NCI-H345 treated with DMSO at 0.1 percent for 48 hours (cell line): Measurements from ENCODE around the gene APEH.

Experiments
- DNase-seq: peaks from one replicate; lab custom pipeline; 2025; ENCODE audit not compliant: unreplicated experiment; lab: John Stamatoyannopoulos, UW

The APEH gene

DNA sequence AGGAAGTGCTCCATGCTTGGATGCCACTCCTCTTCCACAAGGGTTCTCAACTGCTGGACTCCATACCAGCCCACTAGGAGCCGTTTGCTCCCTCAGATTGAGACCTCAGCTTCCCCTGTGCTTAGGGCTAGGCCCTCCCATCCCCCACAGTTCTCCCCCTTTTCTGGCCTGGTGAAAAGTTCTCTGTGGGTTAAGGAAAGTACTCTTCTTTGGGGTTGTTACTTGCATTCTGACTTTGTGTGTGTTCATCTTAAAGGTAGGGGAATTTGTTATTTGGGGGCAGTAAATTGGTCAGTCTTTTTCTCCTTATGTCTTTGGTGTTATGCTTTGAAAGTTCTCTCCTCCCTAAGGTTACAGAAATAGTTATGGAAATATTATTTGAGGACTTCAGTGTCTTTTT is 24.0 kb upstream of the APEH start:
- DNase-seq: no peak

DNA sequence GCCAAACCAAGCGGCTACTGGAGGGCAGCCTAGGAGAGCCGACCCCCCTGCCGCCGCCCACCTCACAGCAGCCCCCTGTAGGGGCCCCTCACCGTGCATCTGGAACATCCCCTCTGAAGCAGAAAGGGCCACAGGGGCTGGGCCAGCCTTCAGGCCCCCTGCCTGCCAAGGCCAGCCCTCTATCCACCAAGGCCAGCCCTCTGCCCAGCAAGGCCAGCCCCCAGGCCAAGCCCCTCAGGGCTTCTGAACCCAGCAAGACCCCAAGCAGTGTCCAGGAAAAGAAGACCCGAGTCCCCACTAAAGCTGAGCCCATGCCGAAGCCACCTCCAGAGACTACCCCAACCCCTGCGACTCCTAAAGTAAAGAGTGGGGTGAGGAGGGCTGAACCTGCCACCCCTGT is 23.5 kb upstream of the APEH start:
- no peak for DNase-seq

DNA sequence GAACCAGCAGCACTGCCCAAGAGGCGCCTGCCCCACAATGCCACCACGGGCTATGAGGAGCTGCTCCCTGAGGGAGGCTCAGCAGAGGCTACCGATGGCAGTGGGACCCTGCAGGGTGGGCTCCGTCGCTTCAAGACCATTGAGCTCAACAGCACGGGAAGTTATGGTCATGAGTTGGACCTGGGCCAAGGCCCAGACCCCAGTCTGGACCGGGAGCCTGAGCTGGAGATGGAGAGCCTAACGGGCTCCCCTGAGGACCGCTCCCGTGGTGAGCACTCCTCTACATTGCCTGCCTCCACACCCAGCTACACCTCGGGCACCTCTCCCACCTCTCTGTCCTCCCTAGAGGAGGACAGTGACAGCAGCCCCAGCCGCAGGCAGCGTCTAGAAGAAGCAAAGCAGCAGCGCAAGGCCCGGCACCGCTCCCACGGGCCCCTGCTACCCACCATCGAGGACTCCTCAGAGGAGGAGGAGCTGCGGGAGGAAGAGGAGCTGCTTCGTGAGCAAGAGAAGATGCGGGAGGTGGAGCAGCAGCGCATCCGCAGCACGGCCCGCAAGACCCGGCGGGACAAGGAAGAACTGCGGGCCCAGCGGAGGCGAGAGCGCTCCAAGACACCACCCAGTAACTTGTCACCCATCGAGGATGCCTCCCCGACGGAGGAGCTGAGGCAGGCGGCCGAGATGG is 21.8 kb upstream of the APEH start:
- DNase-seq: no peak

DNA sequence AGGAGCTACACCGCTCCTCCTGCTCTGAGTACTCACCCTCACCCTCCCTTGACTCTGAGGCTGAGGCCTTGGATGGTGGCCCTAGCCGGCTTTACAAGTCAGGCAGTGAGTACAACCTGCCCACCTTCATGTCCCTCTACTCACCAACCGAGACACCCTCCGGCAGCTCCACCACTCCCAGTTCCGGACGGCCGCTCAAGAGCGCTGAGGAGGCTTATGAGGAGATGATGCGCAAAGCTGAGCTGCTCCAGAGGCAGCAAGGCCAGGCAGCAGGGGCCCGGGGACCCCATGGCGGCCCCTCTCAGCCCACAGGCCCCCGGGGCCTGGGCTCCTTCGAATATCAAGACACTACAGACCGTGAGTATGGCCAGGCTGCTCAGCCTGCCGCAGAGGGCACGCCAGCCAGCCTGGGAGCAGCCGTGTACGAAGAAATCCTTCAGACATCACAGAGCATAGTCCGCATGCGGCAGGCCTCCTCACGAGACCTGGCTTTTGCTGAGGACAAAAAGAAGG is 21.2 kb upstream of the APEH start:
- DNase-seq: no peak

DNA sequence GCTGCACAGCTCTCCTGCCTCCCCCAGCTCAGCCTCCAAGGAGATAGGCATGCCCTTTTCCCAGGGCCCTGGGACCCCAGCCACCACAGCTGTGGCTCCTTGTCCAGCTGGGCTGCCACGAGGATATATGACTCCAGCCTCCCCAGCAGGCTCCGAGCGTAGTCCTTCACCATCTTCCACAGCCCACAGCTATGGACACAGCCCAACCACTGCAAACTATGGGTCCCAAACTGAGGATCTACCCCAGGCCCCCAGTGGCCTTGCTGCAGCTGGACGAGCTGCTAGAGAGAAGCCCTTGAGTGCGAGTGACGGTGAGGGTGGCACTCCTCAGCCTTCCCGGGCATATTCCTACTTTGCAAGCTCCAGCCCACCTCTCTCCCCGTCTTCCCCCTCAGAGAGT is 20.5 kb upstream of the APEH start:
- no peak for DNase-seq

DNA sequence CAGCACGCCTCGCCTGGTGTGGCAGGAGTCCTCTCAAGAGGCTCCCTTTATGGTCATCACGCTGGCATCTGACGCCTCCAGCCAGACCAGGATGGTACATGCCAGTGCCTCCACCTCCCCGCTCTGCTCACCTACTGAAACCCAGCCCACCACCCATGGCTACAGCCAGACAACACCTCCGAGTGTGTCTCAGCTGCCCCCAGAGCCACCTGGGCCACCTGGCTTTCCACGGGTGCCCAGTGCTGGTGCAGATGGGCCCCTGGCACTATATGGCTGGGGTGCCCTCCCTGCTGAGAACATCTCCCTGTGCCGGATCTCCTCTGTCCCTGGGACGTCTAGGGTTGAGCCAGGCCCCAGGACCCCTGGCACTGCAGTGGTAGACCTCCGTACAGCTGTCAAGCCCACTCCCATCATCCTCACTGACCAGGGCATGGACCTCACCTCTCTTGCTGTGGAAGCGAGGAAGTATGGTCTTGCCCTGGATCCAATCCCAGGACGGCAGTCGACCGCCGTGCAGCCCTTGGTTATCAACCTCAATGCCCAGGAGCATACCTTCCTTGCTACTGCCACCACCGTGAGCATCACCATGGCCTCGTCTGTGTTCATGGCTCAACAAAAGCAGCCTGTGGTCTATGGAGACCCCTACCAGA is 19.9 kb upstream of the APEH start:
- DNase-seq: no peak

DNA sequence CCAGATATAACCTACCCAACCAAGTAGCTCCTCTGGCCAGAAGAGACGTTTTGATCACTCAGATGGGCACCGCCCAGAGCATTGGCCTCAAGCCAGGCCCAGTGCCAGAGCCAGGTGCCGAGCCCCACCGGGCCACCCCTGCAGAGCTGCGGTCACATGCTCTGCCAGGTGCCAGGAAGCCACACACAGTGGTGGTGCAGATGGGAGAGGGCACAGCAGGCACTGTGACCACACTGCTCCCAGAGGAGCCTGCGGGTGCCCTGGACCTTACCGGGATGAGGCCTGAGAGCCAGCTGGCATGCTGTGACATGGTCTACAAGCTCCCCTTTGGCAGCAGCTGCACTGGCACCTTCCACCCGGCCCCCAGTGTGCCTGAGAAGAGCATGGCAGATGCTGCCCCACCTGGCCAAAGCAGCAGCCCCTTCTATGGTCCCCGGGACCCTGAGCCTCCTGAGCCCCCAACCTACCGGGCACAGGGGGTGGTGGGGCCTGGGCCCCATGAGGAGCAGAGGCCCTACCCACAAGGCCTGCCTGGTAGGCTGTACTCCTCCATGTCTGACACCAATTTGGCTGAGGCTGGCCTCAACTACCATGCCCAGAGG is 19.1 kb upstream of the APEH start:
- peak; percentile 56 for DNase-seq

DNA sequence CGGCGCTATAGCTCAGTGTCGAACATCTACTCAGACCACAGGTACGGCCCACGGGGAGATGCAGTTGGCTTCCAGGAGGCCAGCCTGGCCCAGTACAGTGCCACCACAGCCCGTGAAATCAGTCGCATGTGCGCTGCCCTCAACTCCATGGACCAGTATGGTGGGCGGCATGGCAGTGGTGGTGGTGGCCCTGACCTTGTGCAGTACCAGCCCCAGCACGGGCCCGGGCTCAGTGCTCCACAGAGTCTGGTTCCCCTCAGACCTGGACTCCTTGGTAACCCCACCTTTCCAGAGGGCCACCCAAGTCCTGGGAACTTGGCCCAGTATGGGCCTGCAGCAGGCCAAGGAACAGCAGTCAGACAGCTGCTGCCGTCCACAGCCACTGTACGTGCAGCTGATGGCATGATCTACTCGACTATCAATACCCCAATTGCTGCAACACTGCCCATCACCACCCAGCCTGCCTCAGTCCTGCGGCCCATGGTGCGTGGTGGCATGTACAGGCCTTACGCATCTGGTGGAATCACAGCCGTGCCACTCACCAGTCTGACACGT is 18.3 kb upstream of the APEH start:
- no peak for DNase-seq

DNA sequence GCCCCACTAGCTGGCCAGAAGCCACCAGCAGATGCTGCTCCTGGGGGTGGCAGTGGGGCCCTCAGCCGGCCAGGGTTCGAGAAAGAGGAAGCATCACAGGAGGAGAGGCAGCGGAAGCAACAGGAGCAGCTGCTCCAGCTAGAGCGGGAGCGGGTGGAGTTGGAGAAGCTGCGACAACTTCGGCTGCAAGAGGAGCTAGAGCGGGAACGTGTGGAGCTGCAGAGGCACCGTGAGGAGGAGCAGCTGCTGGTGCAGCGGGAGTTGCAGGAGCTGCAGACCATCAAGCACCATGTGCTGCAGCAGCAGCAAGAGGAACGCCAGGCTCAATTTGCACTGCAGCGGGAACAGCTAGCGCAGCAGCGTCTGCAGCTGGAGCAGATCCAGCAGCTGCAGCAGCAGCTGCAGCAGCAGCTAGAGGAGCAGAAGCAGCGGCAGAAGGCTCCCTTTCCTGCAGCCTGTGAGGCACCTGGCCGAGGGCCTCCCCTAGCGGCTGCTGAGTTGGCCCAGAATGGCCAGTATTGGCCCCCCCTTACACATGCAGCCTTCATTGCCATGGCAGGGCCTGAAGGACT is 17.5 kb upstream of the APEH start:
- no peak for DNase-seq

DNA sequence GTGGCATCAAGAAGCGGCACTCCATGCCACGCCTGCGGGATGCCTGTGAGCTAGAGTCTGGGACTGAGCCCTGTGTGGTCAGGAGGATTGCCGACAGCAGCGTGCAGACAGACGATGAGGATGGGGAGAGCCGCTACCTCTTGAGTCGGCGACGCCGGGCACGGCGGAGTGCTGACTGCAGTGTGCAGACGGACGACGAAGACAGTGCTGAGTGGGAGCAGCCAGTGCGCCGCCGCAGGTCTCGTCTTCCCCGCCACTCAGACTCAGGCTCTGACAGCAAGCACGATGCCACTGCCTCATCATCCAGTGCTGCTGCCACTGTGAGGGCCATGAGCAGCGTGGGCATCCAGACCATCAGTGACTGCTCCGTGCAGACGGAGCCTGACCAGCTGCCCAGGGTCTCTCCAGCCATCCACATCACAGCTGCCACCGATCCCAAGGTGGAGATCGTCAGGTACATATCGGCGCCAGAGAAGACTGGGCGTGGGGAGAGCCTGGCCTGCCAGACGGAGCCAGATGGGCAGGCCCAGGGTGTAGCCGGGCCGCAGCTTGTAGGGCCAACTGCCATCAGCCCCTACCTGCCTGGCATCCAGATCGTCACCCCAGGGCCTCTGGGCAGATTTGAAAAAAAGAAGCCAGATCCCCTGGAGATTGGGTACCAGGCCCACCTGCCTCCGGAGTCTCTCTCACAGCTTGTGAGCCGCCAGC is 16.8 kb upstream of the APEH start:
- no peak for DNase-seq

DNA sequence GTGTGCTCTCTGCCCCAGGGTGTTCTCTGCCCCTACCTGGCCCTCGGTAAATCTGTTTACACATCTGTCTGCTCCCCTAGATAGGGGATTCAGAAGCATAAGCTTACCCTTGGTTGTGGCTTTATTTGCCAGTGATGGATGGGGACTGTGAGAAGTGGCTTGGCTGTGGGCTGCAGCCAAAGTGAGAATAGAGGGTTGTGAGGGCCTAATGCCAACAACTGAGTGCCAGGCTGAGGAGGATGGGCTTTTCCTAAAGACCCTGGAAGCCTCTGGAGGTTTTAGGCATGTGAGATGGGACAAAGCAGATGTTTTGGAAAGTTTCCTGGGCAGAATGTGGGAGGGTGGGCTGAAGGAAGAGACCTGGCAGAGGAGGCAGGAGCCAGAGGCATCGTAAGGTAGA is 15.4 kb upstream of the APEH start:
- DNase-seq: no peak

DNA sequence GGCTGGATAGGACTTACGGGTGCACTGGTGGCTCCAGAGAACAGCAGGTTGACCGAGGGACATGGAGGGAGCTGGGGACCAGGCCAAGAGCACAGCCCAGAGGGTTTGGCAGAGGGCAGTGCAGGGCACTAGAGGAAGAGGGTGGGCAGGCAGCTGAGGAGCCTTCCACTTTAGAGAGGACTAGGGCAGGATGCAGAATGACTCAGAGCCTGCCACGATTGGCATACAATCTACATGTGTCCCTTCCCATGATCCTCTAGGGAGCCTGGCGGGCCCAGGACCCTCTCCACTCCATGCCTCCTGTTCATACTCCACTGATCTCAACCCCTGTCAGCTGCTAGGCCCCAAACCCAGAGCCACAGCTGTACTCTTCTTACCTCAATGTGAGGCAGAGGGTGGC is 14.4 kb upstream of the APEH start:
- no peak for DNase-seq

DNA sequence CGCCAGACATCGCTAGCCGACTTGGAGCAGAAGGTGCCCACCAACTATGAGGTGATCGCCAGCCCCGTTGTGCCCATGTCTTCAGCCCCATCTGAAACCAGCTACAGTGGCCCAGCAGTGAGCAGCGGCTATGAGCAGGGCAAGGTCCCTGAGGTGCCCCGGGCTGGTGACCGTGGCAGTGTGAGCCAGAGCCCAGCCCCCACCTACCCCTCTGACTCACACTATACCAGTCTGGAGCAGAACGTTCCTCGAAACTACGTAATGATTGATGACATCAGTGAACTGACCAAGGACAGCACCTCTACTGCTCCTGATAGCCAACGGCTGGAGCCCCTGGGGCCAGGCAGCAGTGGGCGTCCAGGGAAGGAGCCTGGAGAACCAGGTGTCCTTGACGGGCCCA is 12.9 kb upstream of the APEH start:
- no peak for DNase-seq

DNA sequence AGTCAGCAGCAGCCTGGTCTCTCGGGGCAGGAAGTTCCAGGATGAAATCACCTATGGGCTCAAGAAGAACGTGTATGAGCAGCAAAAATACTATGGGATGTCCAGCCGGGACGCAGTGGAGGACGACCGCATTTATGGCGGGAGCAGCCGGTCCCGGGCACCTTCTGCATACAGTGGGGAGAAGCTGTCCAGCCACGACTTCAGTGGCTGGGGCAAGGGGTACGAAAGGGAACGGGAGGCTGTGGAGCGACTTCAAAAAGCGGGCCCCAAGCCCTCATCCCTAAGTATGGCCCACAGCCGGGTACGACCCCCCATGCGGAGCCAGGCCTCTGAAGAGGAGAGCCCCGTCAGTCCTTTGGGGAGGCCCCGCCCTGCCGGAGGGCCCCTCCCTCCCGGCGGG is 12.1 kb upstream of the APEH start:
- DNase-seq: no peak

DNA sequence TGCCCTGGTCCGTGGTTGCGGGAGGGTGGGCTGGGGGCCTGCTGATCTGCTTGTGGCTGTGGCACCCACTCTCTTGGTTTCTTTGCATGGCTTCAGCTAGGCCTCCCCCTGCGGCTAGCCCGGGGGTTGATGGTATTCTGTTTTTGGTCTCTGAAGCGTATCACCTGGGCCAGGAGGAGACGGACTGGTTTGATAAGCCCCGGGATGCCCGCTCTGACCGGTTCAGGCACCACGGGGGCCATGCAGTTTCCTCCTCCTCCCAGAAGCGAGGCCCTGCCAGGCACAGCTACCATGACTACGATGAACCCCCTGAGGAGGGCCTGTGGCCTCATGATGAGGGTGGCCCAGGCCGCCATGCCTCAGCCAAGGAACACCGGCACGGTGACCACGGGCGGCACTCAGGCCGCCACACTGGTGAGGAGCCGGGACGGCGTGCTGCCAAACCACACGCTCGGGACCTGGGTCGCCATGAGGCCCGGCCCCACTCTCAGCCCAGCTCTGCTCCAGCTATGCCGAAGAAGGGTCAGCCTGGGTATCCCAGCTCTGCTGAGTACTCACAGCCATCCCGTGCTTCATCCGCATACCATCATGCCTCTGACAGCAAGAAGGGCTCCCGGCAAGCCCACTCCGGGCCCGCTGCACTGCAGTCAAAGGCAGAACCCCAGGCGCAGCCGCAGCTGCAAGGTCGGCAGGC is 11.3 kb upstream of the APEH start:
- no peak for DNase-seq

DNA sequence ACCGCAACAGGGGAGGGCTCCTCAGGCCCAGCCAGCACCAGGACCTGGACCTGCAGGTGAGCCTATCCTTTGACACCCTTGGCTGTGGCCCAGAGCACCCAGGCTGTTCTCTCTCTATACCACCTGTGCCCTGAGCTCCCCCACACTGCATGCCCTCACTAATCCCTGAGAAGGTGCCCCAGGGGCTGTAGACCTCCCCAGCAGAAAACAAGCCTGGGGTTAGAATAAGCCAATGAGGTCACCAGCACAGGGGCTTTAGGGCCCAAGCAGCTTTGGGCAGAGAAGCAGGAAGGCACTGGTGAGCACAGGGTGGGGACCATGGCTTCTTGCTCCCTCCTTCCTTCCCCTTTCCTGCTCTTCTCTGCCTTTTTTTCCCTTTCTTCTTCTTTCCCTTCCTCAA is 10.3 kb upstream of the APEH start:
- no peak for DNase-seq

DNA sequence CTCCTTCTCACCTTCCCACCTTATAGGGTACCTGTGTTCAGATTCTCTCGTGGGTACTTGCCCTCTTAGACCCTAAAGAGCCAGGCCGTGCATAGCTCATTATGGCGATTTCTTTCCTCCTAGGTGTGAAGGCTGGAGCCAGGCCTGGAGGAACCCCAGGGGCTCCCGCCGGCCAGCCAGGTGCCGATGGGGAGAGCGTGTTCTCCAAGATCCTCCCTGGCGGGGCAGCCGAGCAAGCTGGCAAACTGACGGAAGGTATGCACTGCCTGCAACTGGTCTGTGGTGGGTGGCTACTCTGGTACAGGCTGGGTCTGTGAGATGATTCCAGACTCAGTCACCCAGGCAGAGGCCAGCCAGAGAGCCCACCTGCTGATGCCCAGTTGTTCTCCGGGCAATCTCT is 9.9 kb upstream of the APEH start:
- DNase-seq: no peak

DNA sequence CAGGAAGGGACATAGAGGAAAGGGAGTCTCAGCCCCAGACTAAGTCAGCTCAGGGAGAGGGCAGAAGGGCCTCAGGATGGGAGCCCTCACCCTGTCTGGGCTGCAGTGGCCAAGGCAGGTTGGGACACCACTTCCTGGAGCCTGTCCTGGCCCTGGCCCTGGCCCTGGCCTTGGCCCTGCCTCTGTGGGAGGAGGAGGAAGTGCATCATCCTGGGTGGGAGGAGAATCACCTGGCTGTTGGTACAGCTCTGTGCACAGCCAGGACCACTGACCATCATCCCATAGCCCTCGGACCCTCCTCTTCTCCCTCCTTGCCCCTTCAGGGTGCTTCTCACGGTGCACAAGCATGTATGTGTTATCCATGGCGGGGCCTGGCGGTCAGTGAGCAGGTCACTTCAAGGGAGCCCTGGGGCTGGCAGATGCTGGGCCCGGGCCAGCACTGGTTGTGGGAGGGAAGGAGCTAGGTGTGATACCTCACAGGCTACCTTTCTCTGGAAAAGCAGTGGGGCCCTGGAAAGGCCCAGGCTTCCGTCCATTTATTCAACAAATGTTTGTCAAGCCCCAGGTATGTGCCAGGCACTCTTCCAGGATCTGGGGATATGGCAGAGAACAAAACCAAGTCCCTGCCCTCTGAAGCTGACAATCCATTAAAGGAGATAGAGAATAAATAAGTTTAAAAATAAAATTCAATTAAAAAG is 8.2 kb upstream of the APEH start:
- no peak for DNase-seq

DNA sequence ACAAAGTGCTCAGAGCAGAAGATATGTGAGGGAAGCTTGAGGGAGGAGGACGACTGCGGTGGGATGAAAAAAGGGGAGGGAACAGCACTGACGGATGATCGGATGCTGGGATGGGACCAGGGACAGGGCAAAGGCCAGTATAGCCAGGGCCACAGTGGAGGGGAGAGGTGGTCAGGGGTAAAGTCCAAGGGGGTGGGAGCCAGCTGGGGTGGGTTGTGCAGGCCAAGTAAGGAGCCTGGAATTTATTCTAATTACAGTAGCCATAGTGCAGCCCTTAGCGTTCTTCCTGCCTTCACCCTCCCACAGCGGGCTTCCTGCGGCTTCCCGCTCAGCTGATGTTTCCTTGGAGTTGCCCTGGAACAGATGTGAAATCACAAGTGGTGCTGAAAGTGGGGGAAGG is 7.6 kb upstream of the APEH start:
- DNase-seq: no peak
